GM19023 (cell line): Measurements from ENCODE around the gene ZBED1.
"Not testable (repeated sequence)": the region's sequence is repeated elsewhere in the genome, so short reads cannot be mapped to it uniquely, and the experiment has no call there.

Source experiments
- ATAC-seq: cut with Tn5 transposase; IDR thresholded peaks from one replicate; pipeline ENCODE4 v1.9.1; 2021; ENCODE audit warnings: mild to moderate bottlenecking, moderate library complexity; ENCODE audit not compliant: unreplicated experiment

The ZBED1 gene

GRCh38 chrX:2520539-2520938 is 19.8 kb upstream of the ZBED1 start:
- ATAC-seq = no peak

GRCh38 chrX:2519638-2520037 is 18.9 kb upstream of the ZBED1 start:
- ATAC-seq = not testable (repeated sequence)

- ATAC-seq = no peak
Observed at GRCh38 chrX:2517055-2517454, 16.3 kb upstream of the ZBED1 start.

- peak; percentile 54 for ATAC-seq
Observed at GRCh38 chrX:2516623-2517022, 15.8 kb upstream of the ZBED1 start.

- no peak for ATAC-seq
Observed at GRCh38 chrX:2514131-2514530, 13.4 kb upstream of the ZBED1 start.

- no peak for ATAC-seq
Observed at GRCh38 chrX:2513121-2513664, 12.4 kb upstream of the ZBED1 start.

- no peak for ATAC-seq
Observed at GRCh38 chrX:2512501-2512900, 11.7 kb upstream of the ZBED1 start.

GRCh38 chrX:2511326-2511725 is 10.6 kb upstream of the ZBED1 start:
- no peak for ATAC-seq

GRCh38 chrX:2508648-2509335 is 8.0 kb upstream of the ZBED1 start:
- no peak for ATAC-seq

- ATAC-seq = no peak
Observed at GRCh38 chrX:2507904-2508627, 7.3 kb upstream of the ZBED1 start.

- no peak for ATAC-seq
Observed at GRCh38 chrX:2507196-2507595, 6.4 kb upstream of the ZBED1 start.

GRCh38 chrX:2505341-2505740 is 4.6 kb upstream of the ZBED1 start:
- not testable (repeated sequence) for ATAC-seq

GRCh38 chrX:2504706-2505332 is 4.0 kb upstream of the ZBED1 start:
- no peak for ATAC-seq

- no peak for ATAC-seq
Observed at GRCh38 chrX:2503591-2504500, 3.1 kb upstream of the ZBED1 start.

- no peak for ATAC-seq
Observed at GRCh38 chrX:2502668-2503519, 2.1 kb upstream of the ZBED1 start.

- no peak for ATAC-seq
Observed at GRCh38 chrX:2502120-2502667, 1.4 kb upstream of the ZBED1 start.

GRCh38 chrX:2501559-2502102 is 855 bp upstream of the ZBED1 start:
- no peak for ATAC-seq

GRCh38 chrX:2500091-2500802 is 529 bp downstream of the ZBED1 start:
- ATAC-seq = peak; percentile 54

- ATAC-seq = no peak
Observed at GRCh38 chrX:2499507-2499906, 1.3 kb downstream of the ZBED1 start.
